IMR-90 (cell line): ENCODE results near the gene FALEC. TPM values are rescaled to one million over a fixed set of nuclear protein-coding genes. Genes with fewer than 3 reads are reported as not detected.

Source experiments
- ATAC-seq: fragments of 200-7000 bp; cut with Tn5 transposase; 2 replicates; pipeline ENCODE4 v1.9.1; 2020; ENCODE audit warnings: low read depth, mild to moderate bottlenecking, moderate library complexity
- BruUV-seq: library from RNA; stranded (reverse); fragments of 400-500 nt; replicated peaks from 2 replicates; lab custom pipeline; 2021; lab: Mats Ljungman, UMichigan
- CTCF ChIA-PET: fragments of 300-600 bp; formaldehyde crosslinking; extraction: SDS; loops from one replicate; lab custom pipeline; 2021; ENCODE audit warnings: antibody characterized with exemption; lab: Yijun Ruan, JAX
- POLR2A ChIA-PET: fragments of 300-600 bp; sonication (Branson Sonifier 250); formaldehyde crosslinking; loops from one replicate; lab custom pipeline; 2022; ENCODE audit warnings: antibody characterized with exemption; ENCODE audit not compliant: unreplicated experiment; lab: Charles Lee
- DNase-seq: peaks from one replicate; pipeline ENCODE4 v3.0.0; 2013
- H2AFZ ChIP-seq: replicated peaks from 2 replicates; pipeline ENCODE3; 2013; ENCODE audit warnings: low read length, mild to moderate bottlenecking; ENCODE audit not compliant: poor library complexity
- H2AK5ac ChIP-seq: 2 replicates; pipeline ENCODE4 v1.6.1; 2013; ENCODE audit warnings: low read depth, low read length, inconsistent platforms
- H2AK9ac ChIP-seq: replicated peaks from 2 replicates; pipeline ENCODE3; 2013; ENCODE audit warnings: mild to moderate bottlenecking, low read depth, low read length, moderate library complexity; ENCODE audit not compliant: poor library complexity
- H2BK120ac ChIP-seq: 2 replicates; pipeline ENCODE4 v1.6.1; 2013; ENCODE audit warnings: low read depth, low read length, inconsistent platforms
- H2BK15ac ChIP-seq: 3 replicates; pipeline ENCODE4 v1.6.1; 2013; ENCODE audit warnings: low read depth, low read length, inconsistent platforms
- H2BK20ac ChIP-seq: 2 replicates; pipeline ENCODE4 v1.6.1; 2013; ENCODE audit warnings: low read depth, mild to moderate bottlenecking, inconsistent platforms, low read length, moderate library complexity
- H2BK5ac ChIP-seq: 2 replicates; pipeline ENCODE4 v1.6.1; 2013; ENCODE audit warnings: mild to moderate bottlenecking, low read depth, low read length, inconsistent platforms; ENCODE audit not compliant: poor library complexity, severe bottlenecking
- H3K14ac ChIP-seq: replicated peaks from 2 replicates; pipeline ENCODE4 v1.6.1; 2013; ENCODE audit warnings: low read depth, low read length, inconsistent platforms
- H3K18ac ChIP-seq: 2 replicates; pipeline ENCODE4 v1.6.1; 2013; ENCODE audit warnings: low read depth, low read length, control low read depth
- H3K23ac ChIP-seq: 2 replicates; pipeline ENCODE4 v1.6.1; 2013; ENCODE audit warnings: low read depth, low read length, inconsistent platforms
- H3K27ac ChIP-seq: 2 replicates; pipeline ENCODE4 v1.5.1; 2013; ENCODE audit warnings: mild to moderate bottlenecking, control low read depth, low read length; ENCODE audit not compliant: insufficient read depth
- H3K27me3 ChIP-seq: 2 replicates; pipeline ENCODE4 v1.6.1; 2013; ENCODE audit warnings: low read length; ENCODE audit not compliant: control insufficient read depth, insufficient read depth
- H3K36me3 ChIP-seq: 2 replicates; pipeline ENCODE4 v1.6.1; 2013; ENCODE audit warnings: low read length, mixed read lengths; ENCODE audit not compliant: control insufficient read depth, insufficient read depth
- H3K4ac ChIP-seq: 2 replicates; pipeline ENCODE4 v1.6.1; 2013; ENCODE audit warnings: low read depth, low read length, inconsistent platforms
- H3K4me1 ChIP-seq: 2 replicates; pipeline ENCODE4 v1.6.1; 2013; ENCODE audit warnings: low read length, mixed read lengths; ENCODE audit not compliant: control insufficient read depth, insufficient read depth
- H3K4me2 ChIP-seq: 2 replicates; pipeline ENCODE4 v1.6.1; 2013; ENCODE audit warnings: low read depth, mild to moderate bottlenecking, control low read depth, low read length, moderate library complexity
- H3K4me3 ChIP-seq: 2 replicates; pipeline ENCODE4 v1.5.1; 2013; ENCODE audit warnings: low read depth, mild to moderate bottlenecking, control low read depth, low read length, moderate library complexity; ENCODE audit not compliant: insufficient read depth
- H3K56ac ChIP-seq: 2 replicates; pipeline ENCODE4 v1.6.1; 2013; ENCODE audit warnings: low read length, inconsistent platforms; ENCODE audit not compliant: insufficient read depth; ENCODE audit errors: extremely low read depth
- H3K79me1 ChIP-seq, 2 experiments: 2 replicates each; pipeline ENCODE4 v1.6.1; 2013; ENCODE audit warnings: low read length in 2 of 2, inconsistent platforms in 1 of 2, low read depth in 1 of 2
- H3K9ac ChIP-seq: 2 replicates; pipeline ENCODE4 v1.6.1; 2013; ENCODE audit warnings: low read depth, low read length, control low read depth
- H3K9me1 ChIP-seq: 2 replicates; pipeline ENCODE4 v1.6.1; 2013; ENCODE audit warnings: low read length, inconsistent platforms; ENCODE audit not compliant: insufficient read depth
- H3K9me3 ChIP-seq: 2 replicates; pipeline ENCODE4 v1.6.1; 2013; ENCODE audit warnings: low read length; ENCODE audit not compliant: control insufficient read depth, insufficient read depth
- H4K20me1 ChIP-seq: 2 replicates; pipeline ENCODE4 v1.6.1; 2013; ENCODE audit warnings: low read length, inconsistent platforms; ENCODE audit not compliant: insufficient read depth
- H4K5ac ChIP-seq: 2 replicates; pipeline ENCODE4 v1.6.1; 2013; ENCODE audit warnings: mild to moderate bottlenecking, low read depth, low read length, control low read depth
- H4K8ac ChIP-seq, 2 experiments: 2 replicates each; pipeline ENCODE4 v1.6.1; 2013; ENCODE audit warnings: low read depth in 2 of 2, low read length in 2 of 2, control low read depth in 1 of 2, inconsistent platforms in 1 of 2
- H4K91ac ChIP-seq: 2 replicates; pipeline ENCODE4 v1.6.1; 2013; ENCODE audit warnings: low read depth, low read length, inconsistent platforms; ENCODE audit not compliant: insufficient read depth
- BHLHE40 ChIP-seq: fragments of 150-350 bp; IDR thresholded peaks from 2 replicates; pipeline ENCODE4 v1.6.1; 2016; ENCODE audit warnings: mild to moderate bottlenecking, low read depth, low read length
- CEBPB ChIP-seq: IDR thresholded peaks from 2 replicates; pipeline ENCODE4 v1.6.1; 2012; ENCODE audit warnings: low read depth, low read length, improper control_type of control experiment
- MAFK ChIP-seq: IDR thresholded peaks from 2 replicates; pipeline ENCODE4 v1.6.1; 2012; ENCODE audit warnings: low read depth, low read length, improper control_type of control experiment
- MXI1 ChIP-seq: IDR thresholded peaks from 2 replicates; pipeline ENCODE4 v1.6.1; 2012; ENCODE audit warnings: low read depth, mild to moderate bottlenecking, low read length, moderate library complexity, borderline replicate concordance
- NFE2L2 ChIP-seq: fragments of 150-350 bp; IDR thresholded peaks from 2 replicates; pipeline ENCODE4 v1.6.1; 2016; ENCODE audit warnings: low read depth, mild to moderate bottlenecking, low read length
- SMC3 ChIP-seq: fragments of 150-350 bp; IDR thresholded peaks from 2 replicates; pipeline ENCODE4 v1.6.1; 2016; ENCODE audit warnings: low read depth, mild to moderate bottlenecking, antibody characterized with exemption, low read length, moderate library complexity
- USF2 ChIP-seq: fragments of 150-350 bp; IDR thresholded peaks from 2 replicates; pipeline ENCODE4 v1.6.1; 2017; ENCODE audit warnings: mild to moderate bottlenecking, antibody characterized with exemption, low read length, low read depth
- WGBS, 2 experiments: methylation state at CpG; one replicate each; pipeline versions ENCODE4 v1.1.5 to v1.1.7; 2013; ENCODE audit warnings: missing lambda C conversion rate in 2 of 2; ENCODE audit not compliant: insufficient read length in 1 of 2; ENCODE audit errors: extremely low coverage in 2 of 2; 5-methylcytosine and 5-hydroxymethylcytosine counted together
- dilution Hi-C: fragments of 300-500 bp; cut with HindIII; formaldehyde crosslinking; loops from one replicate; pipeline ENCODE4 v1.14.3; 2018; ENCODE audit warnings: low sequenced_read_pairs; ENCODE audit not compliant: unreplicated experiment
- in situ Hi-C: fragments of 300-500 bp; cut with MboI; formaldehyde crosslinking; loops from 3 replicates; pipeline ENCODE4 v1.14.3; 2019; ENCODE audit warnings: low sequenced_read_pairs, inconsistent platforms, mixed read lengths
- intact Hi-C: fragments of 100-400 bp; cut with micrococcal nuclease; formaldehyde crosslinking; loops from 2 replicates; pipeline ENCODE4 v1.10.0; 2022
- polyA plus RNA-seq, 3 experiments: library from polyadenylated mRNA; depleted of rRNA; stranded (reverse); fragments of >200 nt; gene quantifications; 2 replicates each; pipeline ENCODE4 v1.2.3, GENCODE V29; 2012; ENCODE audit warnings: low replicate concordance in 1 of 3
- total RNA-seq: library from RNA; depleted of rRNA; stranded (reverse); fragments of >200 nt; gene quantifications from 2 replicates; pipeline ENCODE4 v1.2.3, GENCODE V29; 2012
- TF ChIP-seq, protein P1 (sequence below): conservative IDR thresholded peaks from 2 replicates; pipeline ENCODE4 v1.5.1; 2012; ENCODE audit warnings: mild to moderate bottlenecking, low read depth, low read length, improper control_type of control experiment

The FALEC gene
- total and polyA plus RNA-seq, 2 of the 4 experiments (the other 2 are of a cell fraction), result not detected

GRCh38 chr1:150476754-150477153, 38.8 kb upstream of the FALEC start:
- Histone ChIP-seq H3K56ac (no peak overlapping the region), H2AK9ac (no peak overlapping the region), H4K8ac (no peak overlapping the region), H4K5ac (no peak overlapping the region), H3K9me3 (no peaks in the 10 kb centered on the region), H2AFZ (no peak overlapping the region), H3K27ac (no peak overlapping the region), H3K14ac (no peak overlapping the region), H3K79me1 (peaks cover 3 to 4% of the 10 kb centered on the region in 2 experiments; a peak in 1 of 4 replicates), H2BK5ac (no peak overlapping the region), H2BK15ac (no peak overlapping the region), H3K4me2 (no peak overlapping the region), H4K20me1 (no peaks in the 10 kb centered on the region), H3K4me3 (no peak overlapping the region), H2BK120ac (no peak overlapping the region), H2BK20ac (no peak overlapping the region), H3K36me3 (peaks cover 12% of the 10 kb centered on the region), H3K4ac (no peak overlapping the region), H3K27me3 (no peaks in the 10 kb centered on the region), H3K9me1 (peaks cover 9% of the 10 kb centered on the region), H3K4me1 (peaks cover 9% of the 10 kb centered on the region), H3K18ac (no peak overlapping the region), H4K91ac (no peak overlapping the region), H3K9ac (no peak overlapping the region), H2AK5ac (no peak overlapping the region), H3K23ac (no peak overlapping the region)
- WGBS, 2 experiments, result no CpG with 5 or more reads among the region's 3 CpGs
- POLR2A ChIA-PET, result no interaction called here
- DNase-seq (no peak), ATAC-seq (no peak)
- BruUV-seq, result no TSS peak
- dilution Hi-C loops, result no loop called here
- TF ChIP-seq, protein P1, sequence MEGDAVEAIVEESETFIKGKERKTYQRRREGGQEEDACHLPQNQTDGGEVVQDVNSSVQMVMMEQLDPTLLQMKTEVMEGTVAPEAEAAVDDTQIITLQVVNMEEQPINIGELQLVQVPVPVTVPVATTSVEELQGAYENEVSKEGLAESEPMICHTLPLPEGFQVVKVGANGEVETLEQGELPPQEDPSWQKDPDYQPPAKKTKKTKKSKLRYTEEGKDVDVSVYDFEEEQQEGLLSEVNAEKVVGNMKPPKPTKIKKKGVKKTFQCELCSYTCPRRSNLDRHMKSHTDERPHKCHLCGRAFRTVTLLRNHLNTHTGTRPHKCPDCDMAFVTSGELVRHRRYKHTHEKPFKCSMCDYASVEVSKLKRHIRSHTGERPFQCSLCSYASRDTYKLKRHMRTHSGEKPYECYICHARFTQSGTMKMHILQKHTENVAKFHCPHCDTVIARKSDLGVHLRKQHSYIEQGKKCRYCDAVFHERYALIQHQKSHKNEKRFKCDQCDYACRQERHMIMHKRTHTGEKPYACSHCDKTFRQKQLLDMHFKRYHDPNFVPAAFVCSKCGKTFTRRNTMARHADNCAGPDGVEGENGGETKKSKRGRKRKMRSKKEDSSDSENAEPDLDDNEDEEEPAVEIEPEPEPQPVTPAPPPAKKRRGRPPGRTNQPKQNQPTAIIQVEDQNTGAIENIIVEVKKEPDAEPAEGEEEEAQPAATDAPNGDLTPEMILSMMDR, result no peak
- no peak for TF ChIP-seq MXI1
- no peak for TF ChIP-seq USF2
- no peak for TF ChIP-seq NFE2L2
- TF ChIP-seq SMC3, result no peak
- TF ChIP-seq CEBPB, result no peak
- TF ChIP-seq MAFK, result no peak
- TF ChIP-seq BHLHE40, result no peak
- CTCF ChIA-PET, result no interaction called here
- intact Hi-C loops, result no loop called here
- in situ Hi-C loops, result no loop called here
